NCI-H2227 (cell line): Measurements from ENCODE around the gene RBM12.
A peak's percentile ranks its signal among the peaks of the same experiment; 100 is the strongest.

ENCODE experiments used
- DNase-seq: peaks from one replicate; lab custom pipeline; 2025; ENCODE audit not compliant: unreplicated experiment; lab: John Stamatoyannopoulos, UW

RBM12 gene

GRCh38 chr20:35621560-35621946 lies 43.1 kb downstream of the RBM12 start:
- peak; percentile 16 for DNase-seq

DNA sequence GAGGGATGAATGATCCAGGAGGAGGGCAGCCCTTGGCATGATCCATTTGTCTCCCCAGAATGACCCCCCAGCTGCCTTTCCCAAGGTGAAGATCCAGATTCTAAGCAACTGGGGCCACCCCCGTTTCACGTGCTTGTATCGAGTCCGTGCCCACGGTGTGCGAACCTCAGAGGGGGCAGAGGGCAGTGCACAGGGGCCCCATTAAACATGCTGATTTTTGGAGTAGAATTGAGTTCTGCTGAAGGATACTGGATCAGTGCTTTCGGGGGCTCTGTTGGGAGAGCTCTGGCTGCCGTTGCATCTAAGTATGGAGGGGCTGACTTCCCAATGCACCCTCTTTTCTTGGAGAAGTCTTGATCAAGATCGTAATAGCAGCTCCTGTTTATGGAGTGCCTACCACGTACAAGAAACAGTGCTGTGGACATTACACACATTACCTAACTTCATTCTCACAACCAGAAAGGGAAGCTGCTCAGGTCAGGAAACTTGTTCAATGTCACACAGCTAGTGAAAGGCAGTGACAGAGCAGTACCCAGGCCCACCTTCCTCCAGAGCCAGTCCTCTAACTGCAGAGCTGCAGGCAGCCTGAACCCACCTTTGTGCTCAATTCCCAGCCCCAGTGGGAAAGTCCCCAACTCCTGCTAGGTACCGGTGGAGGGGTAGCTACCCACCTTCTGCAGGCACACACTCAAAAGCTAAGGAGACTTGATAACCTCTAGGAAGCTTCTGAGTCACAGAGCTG lies 43.7 kb downstream of the RBM12 start:
- no peak for DNase-seq

GRCh38 chr20:35619196-35620095 lies 45.3 kb downstream of the RBM12 start:
- peak; percentile 92 for DNase-seq

DNA sequence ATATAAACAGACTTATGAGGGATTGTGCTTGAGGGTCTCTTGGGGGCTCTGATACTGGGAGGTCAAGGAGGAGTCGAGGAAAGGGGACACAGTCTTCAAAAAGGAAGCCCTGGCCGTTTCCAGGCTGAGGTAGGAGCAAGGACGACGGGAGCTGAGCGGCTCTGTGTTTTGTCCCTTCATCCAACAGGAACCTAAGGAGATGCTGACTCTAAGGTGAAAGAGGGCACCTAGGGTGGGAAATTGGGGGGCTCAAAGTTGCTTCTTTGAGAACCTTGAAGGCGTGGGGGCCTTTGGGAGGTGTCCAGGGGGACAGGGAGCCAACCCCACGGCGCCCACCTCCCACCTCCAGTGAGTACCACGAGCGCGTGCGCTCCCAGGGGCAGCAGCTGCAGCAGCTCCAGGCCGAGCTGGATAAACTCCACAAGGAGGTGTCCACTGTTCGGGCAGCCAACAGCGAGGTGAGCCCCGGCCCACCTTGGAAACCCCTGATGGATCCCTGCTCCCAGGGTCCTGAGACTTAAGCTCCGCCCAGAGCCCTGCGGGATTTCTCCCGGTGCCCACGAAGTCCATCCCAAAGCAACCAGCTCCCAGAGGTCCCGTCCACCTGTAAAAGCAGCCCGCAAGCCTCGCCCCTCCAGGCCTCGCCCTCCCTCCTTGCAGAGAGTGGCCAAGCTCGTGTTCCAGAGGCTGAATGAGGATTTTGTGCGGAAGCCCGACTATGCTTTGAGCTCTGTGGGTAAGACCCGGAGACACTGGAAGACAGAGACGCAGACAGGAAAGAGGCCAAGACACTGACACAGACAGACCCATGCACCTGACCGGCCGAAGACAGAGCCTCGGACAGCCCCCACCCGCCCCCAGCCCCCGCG lies 46.2 kb downstream of the RBM12 start:
- peak; percentile 59 for DNase-seq

- peak; percentile 70 for DNase-seq
Measured at GRCh38 chr20:35617397-35618262, 47.1 kb downstream of the RBM12 start.

DNA sequence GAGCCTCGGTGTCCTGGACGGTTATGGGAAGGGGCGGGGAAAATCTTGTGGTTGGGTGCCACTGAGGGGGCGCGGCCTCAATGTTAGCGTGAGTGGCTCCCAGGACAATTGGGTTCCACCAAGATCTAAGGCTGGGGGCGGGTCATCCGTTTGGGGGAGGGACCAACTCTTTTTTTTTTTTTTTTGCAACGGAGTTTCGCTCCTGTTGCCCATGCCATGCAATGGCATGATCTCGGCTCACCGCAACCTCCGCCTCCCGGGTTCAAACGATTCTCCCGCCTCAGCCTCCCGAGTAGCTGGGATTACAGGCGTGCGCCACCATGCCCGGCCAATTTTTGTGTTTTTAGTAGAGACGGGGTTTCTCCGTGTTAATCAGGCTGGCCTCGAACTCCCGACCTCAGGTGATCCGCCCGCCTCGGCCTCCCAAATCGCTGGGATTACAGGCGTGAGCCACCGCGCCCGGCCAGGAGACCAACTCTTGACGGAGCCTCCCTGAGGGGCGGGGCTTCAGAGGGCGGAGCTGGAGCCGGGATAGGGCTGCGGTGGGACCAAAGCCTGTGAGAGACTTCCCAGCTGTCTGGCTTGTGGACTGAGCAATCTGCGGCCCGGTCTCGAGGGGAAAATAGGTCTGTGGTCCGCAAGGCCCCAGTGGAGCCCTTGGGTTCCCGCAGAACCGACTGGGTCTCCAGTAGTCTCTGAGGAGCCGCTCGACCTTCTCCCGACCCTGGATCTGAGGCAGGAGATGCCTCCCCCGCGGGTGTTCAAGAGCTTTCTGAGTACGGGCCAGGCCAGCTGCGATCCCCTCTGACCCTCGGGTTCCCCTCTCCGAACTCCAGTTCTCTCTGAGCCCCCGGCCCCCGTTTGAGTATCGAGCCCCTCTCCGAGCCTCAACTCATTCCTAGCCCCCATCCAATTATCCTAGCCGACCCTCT lies 48.0 kb downstream of the RBM12 start:
- DNase-seq: peak; percentile 88

- DNase-seq: peak; percentile 100
Measured at GRCh38 chr20:35615667-35616464, 48.8 kb downstream of the RBM12 start, which contains the start of gene SPAG4. SPAG4 (plus strand) TSS chr20:35615829; CDS start chr20:35616004, 175 bp downstream.

DNA sequence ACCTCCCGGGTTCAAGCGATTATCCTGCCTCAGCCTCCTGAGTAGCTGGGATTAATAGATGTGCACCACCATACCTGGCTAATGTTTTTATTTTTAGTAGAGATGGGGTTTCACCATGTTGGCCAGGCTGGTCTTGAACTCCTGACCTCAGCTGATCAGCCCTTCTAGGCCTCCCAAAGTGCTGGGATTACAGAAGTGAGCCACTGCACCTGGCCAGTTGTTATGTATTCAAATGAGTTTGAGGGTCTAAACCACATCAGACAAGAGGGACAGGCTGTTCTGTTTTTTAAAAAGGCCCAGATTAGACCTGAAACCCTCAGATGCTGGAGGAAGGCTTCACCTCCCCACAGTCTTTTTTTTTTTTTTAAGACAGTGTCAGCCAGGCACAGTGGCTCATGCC lies 53.2 kb downstream of the RBM12 start:
- DNase-seq: no peak

GRCh38 chr20:35610833-35611427 lies 53.8 kb downstream of the RBM12 start:
- DNase-seq: no peak

DNA sequence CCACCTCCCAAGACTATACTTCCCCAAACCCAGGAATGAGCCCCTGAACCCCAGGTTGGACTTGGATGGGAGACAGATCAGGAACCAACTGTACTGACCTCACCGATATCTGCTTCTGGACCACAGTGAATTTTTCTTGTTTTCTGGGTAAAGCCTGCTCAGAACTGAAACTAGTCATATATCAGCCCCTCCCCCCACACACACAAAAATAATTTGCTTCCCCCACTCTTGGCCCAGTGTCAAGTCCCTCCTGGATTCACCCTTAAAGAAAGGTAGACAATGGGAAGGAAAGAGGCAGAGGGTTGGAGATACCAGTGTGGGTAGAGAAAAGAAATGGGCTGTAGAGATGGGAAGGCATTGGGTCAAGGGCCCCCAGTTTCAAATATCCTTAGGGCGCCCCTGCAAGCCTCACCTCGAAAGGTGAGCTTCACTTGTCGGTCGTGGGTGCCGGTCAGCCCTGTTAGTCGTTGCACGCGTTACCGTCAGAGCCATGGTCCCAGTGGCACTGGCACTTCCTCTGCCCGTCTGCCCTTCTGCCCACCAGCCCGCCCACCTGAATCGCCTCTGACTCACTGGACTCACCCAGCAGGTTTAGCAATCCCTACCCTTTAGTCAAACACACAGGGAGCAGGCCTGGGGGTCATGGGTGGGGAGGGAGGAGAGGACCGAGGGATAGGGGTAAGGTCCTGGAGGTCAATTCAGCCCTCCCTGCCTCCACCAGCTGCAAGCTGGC lies 57.5 kb downstream of the RBM12 start:
- no peak for DNase-seq

DNA sequence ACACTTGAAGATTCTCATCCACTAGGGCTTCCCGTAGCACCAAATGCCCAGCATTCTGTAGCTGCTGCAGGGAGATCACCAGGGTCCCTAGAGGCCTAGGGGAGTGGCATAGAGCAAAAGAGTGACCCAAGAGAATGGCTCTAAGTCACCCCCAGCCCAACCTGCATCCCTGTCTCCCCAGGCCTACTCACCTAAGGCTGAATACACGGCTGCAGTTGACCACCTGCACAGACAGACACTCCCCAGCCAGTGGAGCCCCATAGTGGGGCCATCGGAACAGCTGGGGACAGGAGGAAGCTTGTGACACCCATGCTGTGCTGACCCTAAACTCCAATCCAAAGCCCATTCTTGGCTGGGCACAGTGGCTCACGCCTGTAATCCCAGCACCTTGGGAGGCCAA lies 58.6 kb downstream of the RBM12 start:
- DNase-seq: no peak

DNA sequence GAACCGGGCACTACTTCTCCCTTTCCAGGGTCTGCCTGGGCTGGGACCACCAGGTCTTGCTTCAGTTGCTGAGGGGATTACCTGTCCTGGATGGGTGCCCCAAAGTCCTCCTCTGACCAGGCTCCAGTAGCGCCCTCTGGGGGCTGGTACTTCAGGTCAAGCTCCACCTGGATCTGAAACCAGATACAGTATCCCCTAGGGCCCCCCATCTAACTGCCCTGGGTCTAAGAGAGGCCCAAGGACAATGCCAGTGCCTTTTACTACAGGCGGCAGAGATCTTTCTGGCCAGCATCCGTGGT lies 60.3 kb downstream of the RBM12 start:
- no peak for DNase-seq

DNA sequence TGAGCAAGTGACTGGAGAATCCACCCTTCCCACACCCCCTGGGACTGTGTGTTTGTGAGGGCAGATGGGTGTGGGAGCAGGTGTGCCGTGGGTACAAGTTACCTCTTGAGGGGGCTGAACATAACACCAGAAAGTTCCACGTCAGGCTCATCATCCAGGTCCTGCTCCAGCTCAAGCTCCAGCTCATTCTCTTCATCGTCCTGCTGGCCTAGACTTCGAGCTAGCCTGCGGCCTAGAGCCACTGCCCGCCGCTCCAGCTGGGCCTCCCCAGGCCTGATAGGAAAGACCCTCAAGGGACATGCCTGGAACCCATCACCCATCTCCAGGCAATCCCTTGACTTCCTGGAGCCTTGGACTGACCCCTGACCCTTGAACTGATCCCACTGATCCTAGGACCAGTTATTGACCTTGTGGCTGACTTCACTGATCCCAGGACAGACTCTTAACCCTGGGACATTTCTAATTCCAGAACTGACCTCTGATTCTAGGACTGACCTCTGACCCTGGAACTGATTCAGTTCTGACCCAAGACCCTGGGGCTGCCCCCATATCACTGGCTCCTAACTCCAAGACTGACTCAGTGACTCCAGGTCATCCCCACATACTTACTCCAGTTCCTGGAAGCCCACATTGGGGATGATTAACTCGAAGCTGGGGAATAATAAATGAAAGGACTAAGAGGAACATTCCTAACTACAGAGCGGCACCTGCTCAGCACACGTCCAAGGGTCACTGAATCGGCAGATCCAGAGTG lies 60.8 kb downstream of the RBM12 start:
- no peak for DNase-seq

DNA sequence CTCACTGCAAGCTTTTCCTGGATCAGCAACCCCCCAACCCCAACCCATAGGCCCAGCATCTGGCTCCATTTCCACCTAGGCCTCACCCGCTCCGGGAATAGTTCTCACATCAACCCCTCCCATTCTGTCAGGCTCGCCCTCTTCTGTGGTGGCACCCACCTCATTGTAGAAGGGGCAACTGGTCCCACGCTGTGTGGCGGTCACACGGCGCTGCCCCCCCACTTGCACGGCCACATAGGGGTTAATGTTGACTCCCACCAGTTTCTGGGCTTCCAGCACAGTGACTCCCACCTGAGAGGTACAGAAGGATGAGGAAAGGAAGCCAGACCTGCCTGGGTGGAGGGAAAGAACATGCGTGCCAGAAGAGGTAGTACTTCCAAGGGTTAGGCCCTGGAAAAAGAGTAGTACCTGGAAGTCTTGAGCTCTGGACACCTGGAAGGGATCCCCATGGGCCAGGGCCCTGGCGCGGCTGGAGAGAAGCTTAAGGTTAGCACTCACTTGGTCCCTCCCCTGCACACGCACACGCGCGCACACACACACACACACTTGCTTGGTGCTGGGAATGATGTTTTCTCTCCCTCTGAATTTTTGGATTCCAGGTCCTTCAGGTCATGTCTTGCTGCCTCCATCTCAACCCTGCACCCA lies 61.7 kb downstream of the RBM12 start:
- DNase-seq: no peak

DNA sequence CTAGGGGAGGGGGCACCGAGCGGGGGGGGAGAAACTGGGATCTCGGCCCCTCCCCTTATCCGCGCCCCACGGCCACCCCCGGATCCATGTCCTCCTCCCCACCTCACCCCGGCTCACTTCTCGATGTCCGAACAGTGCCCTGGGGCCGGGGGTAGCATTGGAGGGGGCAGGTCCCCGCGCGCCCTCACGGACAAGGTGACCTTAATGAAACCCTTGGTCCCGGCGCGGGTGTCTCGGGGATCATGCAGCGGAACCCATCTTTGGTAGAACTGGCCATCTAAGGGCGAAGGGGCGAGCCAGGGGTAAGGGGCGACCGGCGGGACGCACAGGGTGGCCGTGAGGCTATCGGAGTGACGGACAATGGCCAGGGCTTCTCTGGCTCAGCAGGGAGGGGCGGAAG lies 62.7 kb downstream of the RBM12 start:
- DNase-seq: no peak
